ENCODE data around the gene ETHE1.

ETHE1 gene

GRCh38 chr19:43561139-43561970, 34.4 kb upstream of the ETHE1 start:
- TF ChIP-seq CTCF (conservative IDR thresholded peaks at IDR 0.05; ENCODE audit: low read length), result no peak
- no peak overlapping the region for H3K4me3 ChIP-seq (ENCODE audit: low read length)
- no peak for DNase-seq (ENCODE audit: low read depth)

- DNase-seq (ENCODE audit: low read depth), result no peak
- no peak overlapping the region for H3K4me3 ChIP-seq (ENCODE audit: low read length)
- 0 out of 2 replicates have a peak, but pooled peaks have one; percentile 14 for TF ChIP-seq CTCF (conservative IDR thresholded peaks at IDR 0.05; ENCODE audit: low read length)
These were observed 33.7 kb upstream of the ETHE1 start for GRCh38 chr19:43560687-43561086.

- DNase-seq (ENCODE audit: low read depth), result peak; percentile 68
- TF ChIP-seq CTCF (conservative IDR thresholded peaks at IDR 0.05; ENCODE audit: low read length), result peak; percentile 90
- H3K4me3 ChIP-seq (ENCODE audit: low read length), result no peak overlapping the region
These were observed 28.3 kb upstream of the ETHE1 start for GRCh38 chr19:43555185-43555770.

GRCh38 chr19:43554317-43554895, 27.4 kb upstream of the ETHE1 start:
- TF ChIP-seq CTCF (conservative IDR thresholded peaks at IDR 0.05; ENCODE audit: low read length), result no peak
- DNase-seq (ENCODE audit: low read depth), result no peak

GRCh38 chr19:43553656-43554055, 26.7 kb upstream of the ETHE1 start:
- TF ChIP-seq CTCF (conservative IDR thresholded peaks at IDR 0.05; ENCODE audit: low read length), result no peak
- no peak for DNase-seq (ENCODE audit: low read depth)
- no peak overlapping the region for H3K4me3 ChIP-seq (ENCODE audit: low read length)

More at GRCh38 chr19:43554317-43554895, 27.4 kb upstream of the ETHE1 start:
- no peak overlapping the region for H3K4me3 ChIP-seq (ENCODE audit: low read length)

GRCh38 chr19:43552616-43553015, 25.6 kb upstream of the ETHE1 start:
- no peak for TF ChIP-seq CTCF (conservative IDR thresholded peaks at IDR 0.05; ENCODE audit: low read length)
- H3K4me3 ChIP-seq (ENCODE audit: low read length), result no peak overlapping the region
- no peak for DNase-seq (ENCODE audit: low read depth)

- TF ChIP-seq CTCF (conservative IDR thresholded peaks at IDR 0.05; ENCODE audit: low read length), result no peak
- DNase-seq (ENCODE audit: low read depth), result no peak
- H3K4me3 ChIP-seq (ENCODE audit: low read length), result no peak overlapping the region
These were observed 25.1 kb upstream of the ETHE1 start for GRCh38 chr19:43552198-43552450.

Measured in AG10803 (cell line).